GOT3 (cell line): ENCODE data around the gene ARSG.
"Not testable (repeated sequence)": the region's sequence is repeated elsewhere in the genome, so short reads cannot be mapped to it uniquely, and the experiment has no call there.

ENCODE experiments used
- DNase-seq: peaks from one replicate; lab custom pipeline; 2025; ENCODE audit warnings: mixed read lengths; lab: John Stamatoyannopoulos, UW

ARSG gene

DNA sequence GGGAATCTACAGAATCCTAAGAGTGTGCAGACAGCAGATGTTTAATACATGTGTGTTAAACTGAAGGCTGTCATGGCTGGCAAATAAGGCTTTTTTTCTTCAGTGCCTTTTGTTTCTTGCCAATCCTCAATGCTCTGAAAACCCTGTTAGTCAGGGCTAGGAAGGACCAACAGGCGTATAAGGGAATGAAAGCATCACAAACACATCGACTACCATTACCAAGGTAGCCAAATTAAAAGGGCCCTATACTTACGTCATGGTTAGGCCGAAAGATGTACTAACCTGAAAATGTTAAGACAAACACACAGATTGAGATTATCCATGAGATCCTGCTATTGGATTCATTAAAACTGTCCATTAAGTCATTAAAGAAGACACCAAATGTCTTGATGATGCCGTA is 13.5 kb upstream of the ARSG start:
- no peak for DNase-seq

GRCh38 chr17:68281965-68282364 is 9.3 kb upstream of the ARSG start:
- DNase-seq = not testable (repeated sequence)

DNA sequence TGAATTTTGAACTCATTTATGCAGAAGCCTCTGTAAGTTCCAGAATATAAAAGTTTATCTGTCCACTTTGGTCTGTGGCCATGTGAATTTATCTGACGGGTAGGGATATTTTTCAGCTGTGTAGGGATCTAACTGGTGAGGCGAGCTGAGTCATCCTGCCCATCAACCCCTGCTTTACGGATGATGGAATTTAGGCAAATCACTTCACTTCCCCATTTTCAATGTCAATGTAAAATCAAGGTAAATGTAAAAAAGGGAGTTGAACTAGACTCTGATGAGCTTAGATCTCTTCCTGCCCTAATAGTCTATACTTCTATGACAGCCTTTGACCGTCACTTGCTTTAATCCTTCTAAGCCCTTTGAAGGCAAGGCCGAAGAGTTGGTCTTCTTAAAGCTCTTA is 2.9 kb upstream of the ARSG start:
- no peak for DNase-seq

DNA sequence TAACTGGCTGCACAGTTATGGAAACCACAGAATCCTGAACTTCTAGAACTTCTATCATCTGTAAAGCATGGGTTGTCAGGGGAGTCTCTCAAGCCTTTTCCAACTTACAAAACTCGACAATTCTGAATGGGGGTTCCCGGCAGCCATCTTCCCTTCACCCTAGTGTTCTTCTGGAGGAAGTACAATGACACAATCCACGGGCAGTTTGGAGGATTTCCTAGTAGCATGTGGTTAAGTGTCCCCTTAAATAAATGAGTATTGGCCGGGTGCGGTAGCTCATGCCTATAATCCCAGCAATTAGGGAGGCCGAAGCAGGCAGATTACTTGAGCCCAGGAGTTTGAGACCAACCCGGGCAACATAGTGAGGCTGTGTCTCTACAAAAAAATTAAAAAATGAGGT is 2.5 kb upstream of the ARSG start:
- no peak for DNase-seq

GRCh38 chr17:68289473-68289872 is 1.8 kb upstream of the ARSG start:
- DNase-seq = no peak

DNA sequence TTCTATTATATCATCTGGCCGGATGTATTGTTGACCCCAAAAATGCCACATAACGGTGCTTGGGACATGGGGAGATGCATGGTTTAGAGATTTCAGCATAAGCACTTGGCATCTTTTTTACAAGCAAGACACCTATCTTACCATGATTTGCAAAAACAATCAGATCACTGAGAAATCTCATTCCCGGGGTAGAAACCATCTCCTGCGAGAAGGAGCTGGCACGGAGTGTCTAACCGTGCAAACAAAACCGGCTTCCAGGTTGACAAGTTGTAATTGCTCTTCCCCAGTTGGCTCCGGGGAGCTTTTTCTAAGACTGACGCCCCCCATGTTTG is 1.4 kb upstream of the ARSG start:
- DNase-seq = no peak

DNA sequence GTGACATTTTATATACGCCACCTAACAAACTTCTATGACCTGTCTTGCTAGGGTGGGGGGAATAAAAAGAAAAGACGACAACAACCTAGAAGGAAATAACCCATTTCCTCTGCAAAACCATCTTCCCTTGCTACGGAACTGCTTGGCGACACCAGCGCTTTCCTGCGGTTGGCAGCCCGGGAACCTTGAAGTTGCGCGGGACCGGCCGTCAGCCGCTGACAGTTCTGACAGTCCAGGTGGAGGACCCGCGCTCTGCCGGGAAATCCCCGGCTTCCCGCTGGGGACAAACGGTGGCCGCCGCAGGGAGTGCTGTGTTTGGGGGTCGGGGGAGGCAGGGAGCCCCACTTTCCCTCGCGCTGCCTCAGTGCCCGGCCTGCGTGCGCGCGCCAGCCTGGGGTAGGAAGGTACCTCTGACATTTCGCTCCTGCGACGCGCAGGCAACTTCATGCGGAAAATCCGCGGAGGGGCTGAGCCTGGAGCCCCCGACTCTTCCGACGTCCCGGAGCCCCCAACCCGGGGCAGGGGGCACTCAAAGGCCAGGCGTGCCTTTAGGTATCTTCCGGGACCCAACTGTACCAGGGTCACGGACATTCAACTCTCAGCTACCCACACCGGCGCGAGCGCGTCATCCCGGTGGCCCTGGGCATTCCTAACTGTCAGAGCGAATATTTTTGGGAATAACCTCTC is 884 bp upstream of the ARSG start:
- DNase-seq = no peak

DNA sequence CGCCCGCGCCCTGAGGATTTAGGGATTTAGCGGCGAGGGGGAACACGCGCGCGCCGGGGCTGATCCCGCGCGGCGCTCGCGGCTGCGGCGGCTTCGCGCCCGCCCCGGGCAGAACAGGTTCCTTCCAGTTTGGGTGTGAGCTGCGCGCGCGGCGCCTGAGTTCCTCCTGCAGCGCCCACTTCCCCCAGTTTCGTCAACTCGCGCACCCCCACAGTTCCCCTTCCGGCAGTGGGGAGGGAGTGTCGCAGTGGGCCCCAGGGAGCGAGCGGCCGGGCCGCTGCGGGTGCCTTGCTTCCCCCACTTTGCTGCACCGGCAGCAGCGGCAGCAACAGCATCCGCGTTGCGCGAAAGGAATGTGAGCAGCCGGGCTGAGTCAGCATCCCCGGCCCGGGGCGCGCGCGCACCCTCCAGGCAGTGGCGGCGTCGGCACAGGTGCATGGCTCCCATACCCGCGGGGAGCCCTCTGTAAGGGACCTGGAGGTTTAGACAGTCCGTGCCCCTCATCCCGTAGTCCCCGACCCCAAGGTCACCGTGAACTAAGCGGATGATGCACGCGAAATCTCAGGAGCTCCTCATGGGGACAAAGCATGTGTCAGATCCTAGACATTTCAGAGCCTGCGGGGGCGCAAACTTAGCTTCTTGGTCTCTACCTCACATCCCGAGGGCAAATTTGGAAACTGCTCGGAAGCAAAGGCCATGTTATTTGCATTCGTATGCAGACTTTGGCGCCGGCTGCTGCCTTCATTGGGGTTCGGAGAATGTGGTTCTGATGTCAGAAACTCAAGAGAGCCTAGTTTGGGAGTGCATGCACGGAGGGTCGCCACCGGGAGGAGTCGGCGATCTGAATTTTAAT is 767 bp downstream of the ARSG start:
- DNase-seq = peak; percentile 11

DNA sequence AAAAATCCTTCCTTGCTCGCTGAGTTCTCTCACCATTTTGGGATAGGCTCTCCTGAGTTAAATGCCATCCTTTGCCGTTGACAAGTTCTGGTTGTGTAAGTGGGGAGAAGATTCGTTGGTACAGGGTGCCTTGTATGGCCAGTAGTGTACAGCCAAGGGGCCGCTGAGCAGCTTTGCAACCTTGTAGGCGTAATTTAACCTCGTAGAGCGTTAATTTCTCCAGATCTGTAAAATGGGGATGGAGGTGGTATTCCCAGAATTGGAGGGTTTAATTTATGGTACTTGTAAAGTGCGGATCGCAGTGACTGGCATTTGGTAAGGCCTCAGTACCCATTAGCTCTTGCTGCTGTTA is 1.4 kb downstream of the ARSG start:
- DNase-seq = no peak

GRCh38 chr17:68293490-68294195 is 2.3 kb downstream of the ARSG start:
- no peak for DNase-seq

GRCh38 chr17:68294196-68294555 is 2.9 kb downstream of the ARSG start:
- no peak for DNase-seq

DNA sequence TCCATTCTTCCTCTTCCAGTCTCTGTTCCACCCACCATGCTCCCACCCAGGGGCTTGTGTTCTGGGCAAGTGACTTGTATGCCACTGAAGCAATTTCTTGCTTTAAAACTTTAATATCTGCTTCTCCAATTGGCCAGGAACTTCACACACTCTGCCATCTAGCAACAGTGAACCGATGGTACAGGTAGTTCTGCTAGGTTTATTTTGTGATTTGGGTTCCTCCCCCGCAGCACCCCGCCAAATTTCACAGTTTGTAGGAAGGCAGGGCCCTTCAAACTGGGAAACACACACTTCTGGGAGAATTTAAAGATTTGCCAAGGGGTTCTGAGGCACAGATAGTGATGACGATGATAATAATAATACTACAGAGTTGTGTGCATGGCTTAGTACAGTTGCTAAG is 3.3 kb downstream of the ARSG start:
- no peak for DNase-seq

GRCh38 chr17:68295086-68295485 is 3.8 kb downstream of the ARSG start:
- no peak for DNase-seq

- DNase-seq = no peak
Measured at GRCh38 chr17:68296217-68297191, 5.2 kb downstream of the ARSG start.

GRCh38 chr17:68297195-68297594 is 5.9 kb downstream of the ARSG start:
- DNase-seq = no peak

GRCh38 chr17:68298601-68299000 is 7.3 kb downstream of the ARSG start:
- no peak for DNase-seq

- no peak for DNase-seq
Measured at GRCh38 chr17:68299817-68300216, 8.5 kb downstream of the ARSG start.

DNA sequence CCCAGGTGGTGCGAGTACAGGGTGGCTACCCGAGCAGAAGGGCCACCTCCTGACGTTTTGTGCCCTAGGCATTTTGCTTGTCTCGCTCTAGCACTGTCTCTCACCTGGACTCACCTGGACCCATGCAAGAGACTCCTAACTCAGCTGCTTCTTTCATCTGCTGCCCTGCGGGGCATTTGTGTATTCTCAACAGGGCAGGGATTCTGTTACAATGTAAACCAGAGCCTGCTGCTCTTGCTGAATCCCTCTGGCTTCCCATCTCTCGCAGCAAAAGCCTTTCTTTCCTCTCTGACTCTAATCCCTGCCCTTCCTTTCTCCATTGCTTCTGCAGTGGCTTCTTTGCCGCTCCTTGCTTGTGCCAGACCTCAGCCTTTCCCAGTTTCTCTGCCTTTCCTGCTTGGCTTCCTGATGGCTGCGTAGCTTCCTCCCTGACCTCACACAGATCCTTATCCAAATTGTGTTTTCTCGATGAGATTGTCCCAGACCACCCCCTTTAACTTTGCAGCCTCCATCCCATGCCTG is 10.2 kb downstream of the ARSG start:
- DNase-seq = no peak

DNA sequence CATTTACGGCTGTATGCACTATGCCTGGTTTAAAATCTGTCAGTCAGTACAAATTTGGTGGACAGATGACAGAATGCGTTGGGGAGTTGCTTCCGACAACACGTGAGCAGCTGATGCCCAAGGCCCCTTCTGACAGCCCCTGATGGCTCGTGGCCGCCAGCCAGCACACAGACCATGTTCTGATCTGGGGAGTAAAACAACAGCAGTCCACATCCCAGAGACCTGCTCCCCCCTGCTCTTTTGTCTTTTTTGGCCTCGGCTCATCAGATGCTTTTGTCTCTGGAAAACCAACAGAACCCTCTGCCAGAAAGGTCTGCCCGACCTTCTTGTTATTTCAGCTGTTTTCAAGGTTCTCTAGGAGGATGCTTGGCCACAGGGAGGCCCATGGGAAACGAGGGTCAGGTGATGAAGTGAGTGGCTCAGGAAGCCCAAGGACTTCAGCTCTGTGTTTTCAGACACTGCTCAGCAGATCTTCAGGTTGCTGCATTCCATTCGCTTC is 10.8 kb downstream of the ARSG start:
- no peak for DNase-seq

DNA sequence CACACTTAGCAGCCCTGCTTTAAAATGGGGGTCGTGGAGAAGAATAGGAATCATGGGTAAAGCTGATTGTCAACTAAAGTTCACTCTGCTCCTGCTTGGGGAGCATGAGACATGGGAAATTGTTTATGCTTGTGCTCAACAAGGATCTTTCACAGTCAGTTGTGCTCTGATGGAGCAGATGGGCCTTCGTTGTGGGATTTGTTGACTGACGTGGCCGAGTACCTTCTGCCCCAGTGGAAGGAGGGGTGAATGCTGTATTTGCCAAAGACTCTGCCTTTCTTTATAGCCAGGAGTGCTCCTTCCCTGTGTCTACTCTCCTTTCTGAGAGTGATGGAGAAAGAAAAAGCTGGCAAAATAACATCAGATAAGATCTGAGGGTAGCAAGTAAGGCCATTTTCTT is 11.4 kb downstream of the ARSG start:
- no peak for DNase-seq

GRCh38 chr17:68304706-68305105 is 13.4 kb downstream of the ARSG start:
- DNase-seq = no peak

DNA sequence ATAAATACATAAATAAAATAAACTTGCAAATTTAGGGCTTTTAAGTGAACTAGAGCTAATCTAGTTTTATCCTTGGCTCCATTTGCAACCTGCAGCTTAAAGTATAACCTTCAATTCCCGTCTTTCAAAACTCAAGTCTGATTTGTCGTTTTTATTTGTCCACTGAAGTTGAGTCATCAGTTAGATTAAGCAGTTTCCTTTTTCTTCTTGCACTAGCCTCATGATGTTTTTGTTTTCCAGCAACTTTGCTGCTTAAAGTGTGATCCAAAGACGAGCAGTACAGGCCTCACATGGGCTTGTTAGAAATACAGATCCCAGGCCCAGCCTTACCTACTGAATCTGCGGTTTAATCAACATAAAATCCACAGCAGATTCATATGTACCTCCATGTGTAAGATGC is 13.8 kb downstream of the ARSG start:
- no peak for DNase-seq
